Measurements from ENCODE around the gene ISG20L2.
A peak's percentile ranks its signal among the peaks of the same experiment; 100 is the strongest.

- TF ChIP-seq CTCF (IDR thresholded peaks at IDR 0.05) (peak; percentile 92 to 97 (median 94)), POLR2A (IDR thresholded peaks at IDR 0.05) (no peak)
These were observed 39.3 kb downstream of the ISG20L2 start for GRCh38 chr1:156689035-156689952.
